Ovary (tissue), 3 donors: ENCODE data around the gene NKX1-2.

Experiments
- CTCF ChIP-seq, 3 donors: fragments of 450-650 bp in 2 of 3; fragments of 200-600 bp in 1 of 3; IDR thresholded peaks; one replicate each; pipeline versions ENCODE4 v1.5.1 to v1.8.0; 2016 to 2022; ENCODE audit warnings: antibody characterized with exemption in 3 of 3, mild to moderate bottlenecking in 1 of 3
- POLR2A ChIP-seq: fragments of 450-650 bp; IDR thresholded peaks from one replicate; pipeline ENCODE4 v1.6.1; 2017; ENCODE audit warnings: antibody characterized with exemption, mild to moderate bottlenecking, moderate library complexity
- donor health status: DM: no; HTN: no; CAD: no.

GRCh38 chr10:124414076-124414475 is 35.8 kb downstream of the NKX1-2 start:
- TF ChIP-seq CTCF (IDR thresholded peaks at IDR 0.05) (no peak), POLR2A (no peak)
